Epidermal melanocyte (primary cell): Measurements from ENCODE around the gene CPLX1.
"Not testable (repeated sequence)": the region's sequence is repeated elsewhere in the genome, so short reads cannot be mapped to it uniquely, and the experiment has no call there.

ENCODE experiments used
- DNase-seq: peaks from one replicate; pipeline ENCODE4 v3.0.0; 2011; ENCODE audit warnings: low spot score; ENCODE audit not compliant: insufficient read length

Gene CPLX1

DNA sequence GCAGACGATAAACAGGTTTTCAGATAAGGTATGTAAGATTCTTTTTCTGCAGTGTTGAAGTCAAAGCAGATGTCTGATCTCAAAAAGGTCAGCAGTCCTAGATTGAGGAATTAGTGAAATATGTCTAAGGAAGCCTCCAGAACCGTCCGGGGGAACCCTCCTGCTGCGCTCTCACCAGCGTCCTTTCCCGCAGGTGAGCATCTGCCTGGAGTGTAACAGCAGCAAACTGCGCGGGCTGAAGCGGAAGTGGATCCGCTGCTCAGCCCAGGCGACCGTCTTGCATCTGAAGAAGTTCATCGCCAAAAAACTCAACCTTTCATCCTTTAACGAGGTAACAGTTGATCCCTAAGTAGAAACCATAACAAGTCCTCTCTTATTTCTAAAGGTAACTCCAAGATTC lies 64.8 kb downstream of the CPLX1 start:
- DNase-seq: no peak

DNA sequence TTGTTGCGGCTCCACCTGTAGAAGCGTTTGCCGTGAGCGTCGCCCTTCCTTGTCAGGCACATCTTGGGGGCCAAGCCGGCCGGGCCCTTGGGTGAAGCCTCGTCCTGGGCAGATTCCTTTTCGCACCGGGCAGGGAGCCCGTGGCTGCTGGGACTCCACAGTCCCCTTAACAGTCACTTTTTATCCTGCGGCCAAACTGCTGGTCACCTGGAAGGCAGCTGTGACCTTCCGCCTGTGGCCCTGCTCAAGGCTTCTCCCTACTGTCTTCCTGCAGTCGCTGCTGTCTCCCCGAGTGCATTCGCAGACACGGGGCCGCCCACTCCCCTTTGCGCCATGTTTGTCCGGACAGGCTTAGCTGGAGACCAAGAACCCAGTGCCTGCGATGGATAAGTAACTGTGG lies 65.3 kb downstream of the CPLX1 start:
- DNase-seq: no peak

DNA sequence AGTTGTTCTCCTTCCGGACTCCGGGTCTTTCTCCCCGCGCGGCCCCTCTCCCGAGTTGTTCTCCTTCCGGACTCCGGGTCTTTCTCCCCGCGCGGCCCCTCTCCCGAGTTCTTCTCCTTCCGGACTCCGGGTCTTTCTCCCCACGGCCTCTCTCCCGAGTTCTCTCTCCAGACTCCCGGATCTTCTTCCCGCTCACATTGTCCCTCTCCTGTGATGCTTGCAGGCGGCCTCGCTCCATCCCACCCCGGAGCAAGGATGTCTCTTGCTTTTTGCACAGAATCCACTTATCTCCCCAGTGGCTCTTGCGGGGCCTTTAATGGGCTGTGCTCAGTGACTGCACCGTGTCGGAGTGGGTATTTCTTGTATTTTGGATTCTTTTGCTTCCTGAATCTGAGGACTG lies 66.1 kb downstream of the CPLX1 start:
- DNase-seq: not testable (repeated sequence)

DNA sequence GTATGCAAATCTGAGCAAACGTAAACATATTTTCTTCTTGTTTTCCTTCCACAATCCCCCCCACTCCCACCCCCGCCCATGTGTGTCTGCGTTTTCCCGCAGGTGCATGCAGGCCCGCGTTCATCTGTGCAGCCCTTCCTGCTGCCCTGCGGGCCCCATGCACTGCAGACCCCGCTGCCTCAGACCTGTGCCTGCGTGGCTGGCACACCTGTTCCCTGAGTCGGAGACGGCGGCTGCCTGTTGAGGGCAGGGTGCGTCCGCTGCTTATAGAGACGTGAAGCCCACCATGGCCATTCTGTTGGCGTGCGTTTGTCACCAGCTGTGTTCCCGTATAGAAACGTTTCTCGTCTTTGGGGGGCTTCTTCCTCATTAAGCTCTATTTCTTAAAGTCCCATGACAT lies 68.8 kb downstream of the CPLX1 start:
- no peak for DNase-seq

DNA sequence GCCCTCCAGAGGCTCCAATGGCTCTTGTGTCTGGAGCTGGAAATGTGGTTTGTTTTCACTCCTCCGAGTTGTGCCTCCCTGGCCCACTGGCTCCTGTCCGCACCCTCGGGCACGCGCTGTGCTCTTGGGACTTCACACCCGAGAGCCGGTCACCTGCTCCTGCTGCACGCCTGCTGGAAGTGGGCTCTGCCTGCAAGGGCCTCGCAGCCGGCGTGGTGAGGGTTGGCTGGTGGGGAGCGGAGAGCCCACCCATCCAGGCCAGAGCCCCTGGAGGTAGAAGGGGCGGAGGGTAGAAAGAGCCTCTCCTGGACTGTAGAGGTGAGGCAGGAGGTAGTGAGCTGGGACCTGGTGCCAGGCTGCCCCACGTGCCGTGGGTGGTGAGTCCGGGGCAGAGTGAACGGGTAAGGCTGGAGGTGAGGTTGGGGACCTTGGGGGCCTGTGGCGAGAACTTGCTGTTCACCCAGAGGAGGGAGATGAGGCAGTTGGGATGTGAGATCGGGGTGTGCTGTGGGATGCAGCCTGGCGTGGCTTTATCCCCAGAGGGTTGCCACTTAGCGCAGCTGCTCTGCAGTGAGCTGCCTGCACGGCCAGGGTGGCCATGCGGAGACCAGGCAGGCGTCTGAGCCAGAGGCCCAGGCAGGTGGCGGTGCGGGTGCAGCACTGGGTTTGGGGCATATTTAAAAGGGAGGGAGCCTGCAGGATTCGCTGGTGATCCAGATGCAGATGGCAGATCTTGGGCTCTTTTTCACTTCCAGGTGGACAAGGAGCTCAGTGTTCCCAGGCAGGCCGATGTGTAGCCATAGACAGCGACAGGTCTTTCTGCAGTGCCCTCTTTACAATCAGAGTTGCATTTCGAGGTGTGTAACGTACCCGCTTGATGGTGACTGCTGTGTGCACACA lies 71.5 kb downstream of the CPLX1 start:
- DNase-seq: no peak

DNA sequence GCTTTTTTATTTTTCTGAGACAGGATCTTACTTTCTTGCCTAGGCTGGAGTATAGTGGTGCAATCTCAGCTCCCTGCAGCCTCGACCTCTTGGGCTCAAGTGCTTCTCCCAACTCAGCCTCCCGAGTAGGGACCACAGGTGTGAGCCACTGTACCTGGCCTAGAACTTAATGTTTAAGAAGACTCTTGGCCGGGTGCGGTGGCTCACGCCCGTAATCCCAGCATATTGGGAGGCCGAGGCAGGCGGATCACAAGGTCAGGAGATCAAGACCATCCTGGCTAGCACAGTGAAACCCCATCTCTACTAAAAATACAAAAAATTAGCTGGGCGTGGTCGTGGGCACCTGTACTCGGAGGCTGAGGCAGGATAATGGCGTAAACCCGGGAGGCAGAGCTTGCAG lies 72.7 kb downstream of the CPLX1 start:
- not testable (repeated sequence) for DNase-seq

DNA sequence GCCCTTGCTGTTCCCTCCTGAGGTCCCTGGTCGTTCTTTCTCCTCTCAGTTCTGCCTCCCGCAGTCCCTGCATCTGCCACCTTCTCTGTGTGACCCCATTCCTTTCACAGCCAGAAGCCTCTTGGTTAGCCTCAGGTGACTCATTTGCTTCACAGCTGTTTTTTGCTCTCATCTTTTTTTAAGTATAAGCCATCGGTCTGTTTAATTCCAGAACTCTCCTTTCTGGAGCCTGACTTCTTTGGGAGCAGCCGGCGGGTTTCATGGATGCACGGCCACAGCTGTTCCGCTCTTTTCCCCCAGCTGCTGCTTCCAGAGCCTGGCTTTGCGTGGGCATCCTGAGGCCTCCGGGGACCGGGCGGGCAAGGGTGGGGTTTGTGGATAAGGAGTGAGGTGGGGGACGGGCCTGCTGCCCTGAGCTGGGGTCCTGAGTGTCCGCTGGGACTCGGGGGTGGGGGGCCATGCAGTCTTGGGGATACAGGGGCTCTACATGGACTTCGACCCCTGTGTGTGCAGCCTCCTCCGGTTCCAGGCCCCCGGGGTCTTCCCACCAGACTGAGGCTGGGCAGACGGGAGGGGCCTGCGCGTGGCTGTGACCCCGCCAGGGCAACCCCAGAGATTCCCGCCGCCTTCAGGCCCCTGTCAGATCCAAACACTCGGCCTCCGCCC lies 73.6 kb downstream of the CPLX1 start:
- DNase-seq: no peak

DNA sequence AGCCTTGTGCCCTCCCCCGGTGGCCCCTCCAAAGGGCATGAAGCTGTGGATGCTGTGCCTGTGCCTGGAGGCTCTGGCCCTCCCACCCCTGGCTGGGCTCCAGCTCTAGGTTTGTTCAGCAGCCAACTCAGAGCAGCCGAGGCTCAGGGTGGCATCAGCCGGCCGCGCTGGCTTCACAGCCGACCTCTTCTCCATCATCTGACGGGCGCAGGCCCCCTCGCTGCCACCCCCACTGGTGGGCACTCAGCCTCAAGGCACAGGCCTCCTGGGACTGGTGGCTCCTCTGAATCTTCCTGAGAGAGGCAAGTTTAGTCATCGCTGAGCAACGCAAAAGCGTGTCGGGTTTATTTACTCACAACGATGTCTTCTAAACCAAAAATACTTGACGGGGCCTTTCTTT lies 74.3 kb downstream of the CPLX1 start:
- DNase-seq: no peak

DNA sequence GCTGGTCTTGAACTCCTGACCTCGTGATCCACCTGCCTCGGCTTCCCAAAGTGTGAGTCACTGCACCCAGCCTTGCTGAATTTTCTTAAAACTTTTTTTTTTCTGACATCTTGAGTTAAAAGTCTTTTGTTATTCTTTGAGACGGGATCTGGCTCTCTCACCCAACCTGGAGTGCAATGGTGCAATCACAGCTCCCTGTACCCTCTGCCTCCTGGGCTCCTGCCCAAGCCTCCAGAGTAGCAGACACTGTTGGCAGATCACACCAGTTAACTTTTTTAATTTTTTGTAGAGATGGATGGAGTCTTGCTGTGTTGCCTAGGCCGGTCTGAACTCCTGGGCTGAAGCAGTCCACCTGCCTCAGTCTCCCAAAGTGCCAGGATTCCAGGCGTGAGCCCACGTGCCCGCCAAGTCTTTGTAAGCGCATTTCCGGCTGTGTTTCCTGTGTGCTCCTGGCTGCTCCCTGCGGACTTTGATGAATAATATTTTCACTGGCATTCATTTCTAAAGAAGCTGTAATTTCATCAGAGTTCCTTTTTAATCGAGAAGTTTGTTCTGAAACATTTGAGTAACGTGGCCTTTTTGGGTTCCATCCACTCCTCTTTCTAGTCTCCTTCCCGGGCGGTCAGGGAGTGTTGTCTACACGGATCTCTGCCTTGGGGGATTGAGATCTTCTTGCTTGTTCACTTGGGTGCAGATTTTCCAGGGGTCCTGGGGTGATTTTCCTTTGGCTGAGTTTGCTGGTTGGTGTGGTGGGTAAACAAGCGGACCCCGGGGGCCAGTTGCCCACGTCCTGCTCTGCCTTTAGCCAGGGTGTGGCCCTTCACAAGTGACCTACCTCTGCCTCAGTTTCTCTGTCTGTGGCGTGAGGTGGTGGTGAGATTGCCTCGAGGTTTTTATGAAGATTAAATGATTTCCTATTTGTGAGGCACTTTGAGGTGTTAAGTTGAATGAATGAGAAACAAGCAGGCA lies 75.9 kb downstream of the CPLX1 start:
- no peak for DNase-seq

DNA sequence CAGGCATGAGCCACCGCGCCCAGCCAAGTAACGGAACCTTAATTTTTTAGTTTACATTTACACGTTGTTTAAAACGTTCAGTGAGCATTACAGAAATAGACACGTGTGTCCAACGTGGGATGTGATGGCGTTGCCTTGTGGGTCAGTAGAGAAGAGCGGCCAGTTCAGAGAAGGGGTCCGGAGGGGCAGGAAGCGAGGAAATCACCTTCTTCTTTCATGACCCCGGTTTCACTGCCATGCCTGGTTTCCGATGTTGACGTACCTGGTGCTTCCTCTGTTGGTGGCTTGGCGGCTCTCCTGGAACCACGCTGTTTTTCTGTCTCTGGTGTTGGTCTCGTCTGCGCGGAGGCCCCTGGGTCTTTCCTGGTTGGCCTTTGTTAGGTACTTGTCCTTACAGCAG lies 77.5 kb downstream of the CPLX1 start:
- no peak for DNase-seq

DNA sequence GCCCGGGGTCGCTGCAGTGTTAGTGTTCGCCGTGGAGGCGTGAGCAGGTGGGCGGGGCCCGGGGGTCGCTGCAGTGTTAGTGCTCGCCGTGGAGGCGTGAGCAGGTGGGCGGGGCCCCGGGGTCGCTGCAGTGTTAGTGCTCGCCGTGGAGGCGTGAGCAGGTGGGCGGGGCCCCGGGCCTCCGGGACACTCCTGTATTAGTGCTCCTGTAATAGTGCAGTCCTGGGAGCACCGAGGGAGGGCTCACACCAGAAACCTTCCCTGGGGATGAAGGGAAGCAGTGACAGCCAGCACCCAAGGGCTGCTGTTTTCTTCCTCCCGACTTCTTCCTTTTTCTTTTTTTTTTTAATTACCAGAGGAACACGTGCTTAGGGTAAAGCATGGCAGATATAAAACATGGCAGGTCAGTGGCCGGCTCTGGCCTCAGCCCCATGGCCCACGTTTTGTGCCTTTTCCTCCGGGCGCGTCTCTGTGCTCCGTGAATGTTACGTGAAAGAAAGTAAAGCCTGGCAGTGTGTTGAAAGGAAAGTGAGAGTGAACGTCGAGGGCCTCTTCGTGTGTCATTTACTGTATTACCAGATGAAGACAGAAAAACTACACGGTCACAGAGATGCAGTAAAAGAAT lies 78.3 kb downstream of the CPLX1 start:
- DNase-seq: no peak

DNA sequence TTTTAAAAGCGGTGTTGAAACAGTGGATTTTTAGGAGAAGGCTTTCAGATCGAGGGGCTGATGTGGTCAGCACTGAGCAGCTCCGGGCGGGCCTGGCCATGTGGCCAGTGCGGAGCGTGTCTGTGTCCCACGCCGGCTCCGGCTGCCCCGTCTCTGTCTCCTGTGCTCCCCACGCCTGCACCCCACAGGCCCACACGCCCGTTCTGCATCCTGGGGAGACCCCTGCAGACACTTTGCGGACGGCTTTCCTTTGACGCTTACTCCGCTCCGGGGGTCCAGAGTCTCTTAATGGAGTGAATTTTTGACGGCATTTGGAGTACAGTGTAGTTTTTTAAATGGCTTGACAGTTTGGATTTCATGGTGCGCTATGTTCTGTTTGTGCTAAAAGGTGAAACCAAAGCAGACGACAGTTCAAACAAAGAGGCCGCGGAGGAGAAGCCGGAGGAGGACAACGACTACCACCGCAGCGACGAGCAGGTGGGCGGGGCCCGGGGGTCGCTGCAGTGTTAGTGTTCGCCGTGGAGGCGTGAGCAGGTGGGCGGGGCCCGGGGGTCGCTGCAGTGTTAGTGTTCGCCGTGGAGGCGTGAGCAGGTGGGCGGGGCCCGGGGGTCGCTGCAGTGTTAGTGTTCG lies 81.6 kb downstream of the CPLX1 start:
- no peak for DNase-seq

DNA sequence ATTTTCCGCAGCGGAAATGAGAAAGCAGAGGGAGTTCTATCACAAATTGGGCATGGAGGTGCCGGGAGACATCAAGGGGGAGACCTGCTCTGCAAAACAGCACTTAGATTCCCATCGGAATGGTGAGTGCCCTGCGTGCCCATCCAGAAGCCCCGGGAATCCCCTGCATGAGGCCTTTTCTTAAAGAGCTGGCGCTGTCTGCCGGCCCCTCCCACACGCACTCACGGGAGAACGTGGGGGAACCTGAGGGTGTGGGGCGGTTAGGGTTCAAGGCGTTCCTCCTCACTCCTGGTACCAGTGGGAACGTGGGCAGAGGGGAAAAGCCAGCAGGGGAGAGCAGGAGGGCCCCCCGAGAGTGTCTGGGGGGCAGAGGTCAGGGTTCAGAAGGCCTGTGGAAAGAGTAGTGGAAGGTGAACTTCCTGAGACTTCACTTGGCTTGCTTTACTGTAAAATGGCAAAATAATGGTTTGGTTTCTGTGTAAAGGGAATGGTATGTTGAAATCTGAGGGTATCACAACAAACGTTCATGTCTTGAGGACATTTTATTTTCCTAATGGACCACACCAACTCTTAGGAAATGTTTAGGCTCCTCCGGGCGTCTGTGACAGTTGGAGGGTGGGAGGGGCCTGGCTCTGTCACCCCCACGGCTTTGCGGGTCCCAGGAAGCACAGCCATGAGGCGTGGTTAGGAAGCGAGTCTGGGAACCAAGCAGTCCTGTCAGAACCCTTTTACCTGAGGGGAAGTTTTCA lies 82.3 kb downstream of the CPLX1 start:
- DNase-seq: no peak

DNA sequence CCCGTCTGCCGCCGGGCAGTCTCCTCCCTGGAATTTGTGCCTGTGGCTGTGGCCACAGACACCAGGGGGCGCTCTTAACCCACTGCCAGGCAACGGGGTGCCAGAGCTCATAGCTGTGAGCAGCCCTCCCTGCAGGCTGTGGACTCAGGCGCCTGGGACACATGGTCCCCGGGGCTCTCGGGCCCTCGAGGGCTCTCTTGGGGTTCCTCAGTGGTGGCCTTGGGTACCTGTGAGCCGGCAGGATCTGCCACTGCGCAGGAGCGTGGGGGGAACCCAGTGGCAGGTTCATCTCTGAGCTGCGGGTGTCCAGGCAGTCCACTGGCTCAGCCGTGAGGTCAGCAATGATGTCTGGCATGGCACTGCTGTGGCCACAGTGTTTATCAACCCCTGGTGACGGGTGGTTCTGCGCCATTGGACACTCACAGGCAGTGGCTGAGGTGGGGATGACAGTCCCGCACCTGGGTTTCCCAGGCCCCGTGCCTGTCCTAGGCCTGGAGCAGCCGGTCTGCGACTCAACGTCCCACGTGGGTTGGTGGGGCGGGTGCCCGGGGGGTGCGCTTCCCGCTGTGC lies 83.1 kb downstream of the CPLX1 start:
- peak; percentile 81 for DNase-seq

DNA sequence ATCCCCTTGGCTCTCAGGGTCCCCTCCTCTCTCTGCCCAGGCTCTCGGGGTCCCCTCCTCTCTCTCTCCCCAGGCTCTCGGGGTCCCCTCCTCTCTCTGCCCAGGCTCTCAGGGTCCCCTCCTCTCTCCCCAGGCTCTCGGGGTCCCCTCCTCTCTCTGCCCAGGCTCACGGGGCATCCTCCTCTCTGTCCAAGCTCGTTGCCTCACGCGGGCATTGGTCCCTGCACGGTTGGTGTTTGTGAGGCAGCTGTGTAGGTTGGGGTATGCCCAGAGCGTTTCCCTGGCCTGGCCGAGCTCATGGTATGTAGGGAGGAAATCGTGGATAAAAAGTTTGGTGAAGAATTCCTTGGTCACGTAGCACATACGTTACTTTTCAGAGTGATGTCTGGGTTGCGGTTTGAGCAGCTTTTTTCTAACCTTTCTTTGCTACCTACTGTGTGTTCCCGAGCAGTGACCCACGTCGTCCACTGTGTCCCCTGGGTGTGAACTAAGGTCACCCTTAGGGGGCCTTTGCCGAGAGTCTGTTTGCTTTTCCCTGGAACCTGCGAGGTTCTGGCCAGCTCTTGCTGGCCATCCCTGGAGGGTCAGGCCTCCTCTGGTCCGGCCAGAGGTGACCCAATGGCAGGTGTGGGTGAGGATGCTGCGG lies 83.7 kb downstream of the CPLX1 start:
- DNase-seq: no peak

DNA sequence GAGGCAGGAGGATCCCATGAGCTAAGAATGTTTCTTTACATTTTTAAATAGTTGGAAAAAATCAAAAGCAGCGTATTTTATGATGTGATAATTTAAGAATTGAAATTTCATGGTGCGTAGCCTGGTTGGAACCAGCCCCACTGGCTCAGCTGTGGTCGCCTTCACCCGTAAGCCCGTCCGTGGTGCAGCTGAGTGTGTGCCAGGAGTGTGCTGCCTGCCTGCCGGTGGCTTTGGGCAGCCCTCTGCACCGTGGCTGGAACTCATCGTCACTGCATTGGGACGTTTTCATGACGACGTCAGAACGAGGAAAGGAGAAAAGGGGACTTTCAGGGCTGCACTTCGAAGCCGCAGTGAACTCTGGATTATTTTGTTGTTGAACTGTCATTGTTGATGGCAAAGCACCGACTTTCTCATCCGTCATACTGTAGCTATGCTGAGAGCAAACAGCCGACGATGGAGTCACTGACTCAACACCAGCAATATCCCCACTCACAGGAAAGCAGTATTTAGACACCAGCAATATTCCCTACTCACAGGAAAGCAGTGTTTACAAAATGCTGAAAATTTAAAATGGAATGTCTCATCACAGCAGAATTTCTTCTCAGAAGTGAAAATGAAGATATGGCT lies 85.2 kb downstream of the CPLX1 start:
- no peak for DNase-seq

DNA sequence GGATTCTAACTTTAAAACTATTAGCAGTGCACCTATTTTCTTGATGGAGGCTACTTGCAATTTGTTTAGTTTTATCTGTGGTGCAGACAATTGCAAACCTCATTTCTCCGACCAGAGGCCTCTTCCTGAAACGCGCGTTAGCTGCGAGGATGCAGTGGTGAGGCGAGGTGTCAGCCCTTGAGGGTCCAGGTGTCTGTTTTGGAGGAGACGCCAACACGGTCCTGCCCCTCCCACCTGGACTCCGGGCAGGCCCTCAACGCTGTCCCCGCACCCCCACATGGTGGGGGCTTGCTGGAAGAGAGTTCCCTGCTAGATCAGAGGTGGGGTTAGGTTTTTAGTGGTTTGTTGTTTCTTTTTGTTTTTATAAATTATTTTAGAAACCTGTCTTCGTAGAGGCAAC lies 85.9 kb downstream of the CPLX1 start:
- no peak for DNase-seq

DNA sequence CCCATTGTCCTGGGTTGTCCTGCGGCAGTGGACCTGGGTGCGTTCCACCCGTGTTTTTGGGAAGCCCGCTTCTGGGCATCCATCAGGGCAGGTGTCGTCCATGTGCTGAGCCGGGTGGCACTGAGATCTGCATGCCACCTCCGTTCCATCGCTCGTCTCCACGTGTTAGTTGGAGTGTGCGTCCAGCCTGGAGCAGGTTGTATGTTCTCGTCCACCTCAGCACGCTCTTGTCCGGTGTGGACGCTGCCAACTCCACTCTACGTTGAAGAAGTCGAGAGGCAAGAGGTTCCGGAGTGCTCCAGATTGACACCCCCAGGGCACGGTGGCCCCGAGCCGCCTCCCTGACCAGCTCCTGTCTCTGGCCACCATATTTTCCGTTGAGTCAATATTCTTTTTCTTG lies 86.4 kb downstream of the CPLX1 start:
- no peak for DNase-seq

DNA sequence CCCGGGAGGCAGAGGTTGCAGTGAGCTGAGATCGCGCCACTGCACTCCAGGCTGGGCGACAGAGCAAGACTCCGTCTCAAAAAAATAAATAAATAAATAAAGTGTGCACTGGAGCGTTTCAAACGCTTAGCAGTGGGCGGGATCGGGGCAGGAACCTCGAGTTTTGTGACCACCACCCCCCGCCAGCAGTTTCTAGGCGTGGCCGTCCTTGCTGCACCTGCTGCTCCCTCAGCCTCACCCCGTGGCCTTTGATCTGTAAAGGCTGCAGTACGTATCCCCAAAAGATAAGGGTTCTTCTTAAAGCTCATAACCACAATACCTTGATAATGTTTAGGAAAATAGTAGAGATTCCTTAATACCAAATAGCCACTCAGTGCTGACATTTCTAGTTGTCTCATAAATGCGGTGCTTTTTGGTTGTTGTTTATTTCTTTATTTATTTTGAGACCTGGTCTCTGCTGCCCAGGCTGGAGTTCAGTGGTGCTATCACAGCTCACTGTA lies 87.1 kb downstream of the CPLX1 start:
- DNase-seq: no peak
